AG04449 (cell line): ENCODE results near the gene QPCT.
"Not testable (repeated sequence)": the region's sequence is repeated elsewhere in the genome, so short reads cannot be mapped to it uniquely, and the experiment has no call there.

Experiments used
- CTCF ChIA-PET: fragments of 350-600 bp; formaldehyde crosslinking; extraction: SDS; loops from one replicate; lab custom pipeline; 2021; ENCODE audit warnings: antibody characterized with exemption; lab: Yijun Ruan, JAX
- POLR2A ChIA-PET: fragments of 400-600, 350-600 bp; formaldehyde crosslinking; extraction: SDS; loops from one replicate; lab custom pipeline; 2020; ENCODE audit warnings: antibody characterized with exemption, inconsistent platforms; lab: Yijun Ruan, JAX
- DNase-seq: peaks from one replicate; pipeline ENCODE4 v3.0.0-alpha.2; 2010; ENCODE audit warnings: low read depth, low spot score
- H3K4me3 ChIP-seq: 2 replicates; pipeline ENCODE4 v1.5.1; 2011; ENCODE audit warnings: low read depth, mild to moderate bottlenecking, control low read depth, low read length
- TF ChIP-seq, protein P1 (sequence below): IDR thresholded peaks from one replicate; pipeline ENCODE4 v1.5.1; 2011; ENCODE audit warnings: mild to moderate bottlenecking, moderate library complexity, low read length, control low read depth, inconsistent platforms; ENCODE audit not compliant: insufficient read depth; ENCODE audit errors: missing control alignments

Gene QPCT

DNA sequence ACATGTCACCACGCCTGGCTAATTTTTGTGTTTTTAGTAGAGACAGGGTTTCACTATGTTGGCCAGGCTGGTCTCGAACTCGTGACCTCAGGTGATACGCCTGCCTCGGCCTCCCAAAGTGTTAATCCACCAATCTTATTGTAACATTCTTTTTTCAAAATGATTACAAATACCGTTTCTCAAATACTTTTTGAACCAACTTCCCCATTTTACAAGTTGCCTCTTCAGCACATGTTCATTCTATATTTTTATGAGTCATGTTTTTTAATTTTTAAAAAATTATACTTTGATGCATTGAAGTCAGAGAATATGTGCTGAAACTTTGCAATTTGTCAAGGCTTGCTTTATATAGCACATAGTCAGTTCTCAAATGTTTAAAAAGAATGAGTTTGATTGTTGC is 58.2 kb downstream of the QPCT start:
- ChIA-PET CTCF (interaction anchor here (3.3 to 13.6 kb wide), 2 partner anchors 13 to 481 kb away, joined by 20 to 400 read pairs; no protein-coding TSS in a partner anchor), POLR2A (no interaction called here)
- DNase-seq, result no peak
- H3K4me3 ChIP-seq, result no peak overlapping the region
- TF ChIP-seq, protein P1, sequence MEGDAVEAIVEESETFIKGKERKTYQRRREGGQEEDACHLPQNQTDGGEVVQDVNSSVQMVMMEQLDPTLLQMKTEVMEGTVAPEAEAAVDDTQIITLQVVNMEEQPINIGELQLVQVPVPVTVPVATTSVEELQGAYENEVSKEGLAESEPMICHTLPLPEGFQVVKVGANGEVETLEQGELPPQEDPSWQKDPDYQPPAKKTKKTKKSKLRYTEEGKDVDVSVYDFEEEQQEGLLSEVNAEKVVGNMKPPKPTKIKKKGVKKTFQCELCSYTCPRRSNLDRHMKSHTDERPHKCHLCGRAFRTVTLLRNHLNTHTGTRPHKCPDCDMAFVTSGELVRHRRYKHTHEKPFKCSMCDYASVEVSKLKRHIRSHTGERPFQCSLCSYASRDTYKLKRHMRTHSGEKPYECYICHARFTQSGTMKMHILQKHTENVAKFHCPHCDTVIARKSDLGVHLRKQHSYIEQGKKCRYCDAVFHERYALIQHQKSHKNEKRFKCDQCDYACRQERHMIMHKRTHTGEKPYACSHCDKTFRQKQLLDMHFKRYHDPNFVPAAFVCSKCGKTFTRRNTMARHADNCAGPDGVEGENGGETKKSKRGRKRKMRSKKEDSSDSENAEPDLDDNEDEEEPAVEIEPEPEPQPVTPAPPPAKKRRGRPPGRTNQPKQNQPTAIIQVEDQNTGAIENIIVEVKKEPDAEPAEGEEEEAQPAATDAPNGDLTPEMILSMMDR, result no peak

DNA sequence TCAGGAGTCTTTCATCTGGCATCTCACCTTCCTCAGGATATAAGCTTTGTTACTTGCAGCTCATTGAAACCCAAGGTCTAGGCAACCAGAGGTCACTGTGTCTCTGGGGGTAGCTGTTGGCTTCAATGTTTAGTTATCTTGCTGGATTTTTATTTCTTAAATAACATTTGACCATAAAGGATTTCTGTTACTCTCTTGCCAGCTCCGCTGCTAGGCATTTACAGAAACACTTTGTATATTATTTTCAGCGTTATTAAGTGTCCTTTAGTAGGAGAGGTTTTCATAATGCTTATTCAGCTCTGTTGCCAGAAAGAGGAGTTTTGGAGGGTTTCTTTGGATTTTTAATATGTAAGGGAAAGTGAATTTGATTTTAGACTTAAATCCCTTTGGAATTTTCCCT is 61.4 kb downstream of the QPCT start:
- POLR2A ChIA-PET, result no interaction called here
- DNase-seq, result no peak
- TF ChIP-seq, protein P1, result no peak
- CTCF ChIA-PET, result interaction anchor here (1.2 to 13.6 kb wide), 4 partner anchors 9 to 478 kb away, joined by 3 to 400 read pairs (median 26); no protein-coding TSS in a partner anchor
- no peak overlapping the region for H3K4me3 ChIP-seq

DNA sequence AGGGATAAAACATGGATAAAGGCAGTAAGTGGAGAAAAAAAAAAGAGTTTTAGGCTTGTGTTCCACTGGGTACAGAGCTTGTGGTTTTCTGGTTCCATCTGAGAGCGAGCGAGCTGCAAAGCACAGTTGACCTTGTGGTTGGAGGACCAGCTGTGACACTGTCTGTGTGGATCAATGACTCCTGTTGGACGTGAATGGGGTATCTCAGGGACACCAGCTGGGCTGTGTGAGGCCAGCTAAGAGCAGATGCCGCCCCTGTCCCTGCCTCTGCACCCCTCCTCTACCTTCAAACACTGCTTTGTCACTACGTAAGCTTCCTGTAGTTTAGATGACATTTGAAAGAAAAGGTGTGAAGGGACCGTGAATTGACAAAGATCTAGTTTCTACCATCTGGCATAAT is 67.8 kb downstream of the QPCT start:
- TF ChIP-seq, protein P1, result no peak

DNA sequence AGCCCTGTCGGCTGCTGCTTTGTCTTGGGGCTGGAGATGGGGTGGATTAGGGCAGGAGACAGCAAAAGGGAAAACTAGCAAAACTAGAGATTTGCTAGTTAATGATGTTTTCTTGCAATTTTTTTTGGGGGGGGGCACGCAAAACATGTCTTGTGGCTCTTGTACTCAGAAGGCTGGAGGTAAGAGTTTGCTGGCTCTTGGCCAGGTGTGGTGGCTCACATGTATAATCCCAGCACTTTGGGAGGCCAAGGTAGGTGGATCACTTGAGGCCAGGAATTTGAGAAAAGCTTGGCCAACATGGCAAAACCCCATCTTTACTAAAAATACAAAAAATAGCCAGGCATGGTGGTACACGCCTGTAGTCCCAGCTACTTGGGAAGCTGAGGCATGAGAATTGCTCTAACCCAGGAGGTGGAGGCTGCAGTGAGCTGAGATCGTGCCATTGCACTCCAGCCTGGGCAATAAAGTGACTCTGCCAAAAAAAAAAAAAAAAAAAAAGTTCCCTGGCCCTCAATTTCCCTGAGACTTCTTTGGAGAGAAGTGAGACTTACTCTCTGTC is 69.6 kb downstream of the QPCT start:
- CTCF ChIA-PET, result interaction anchor here (0.7 to 12.1 kb wide), 45 partner anchors 10 to 481 kb away, joined by 3 to 177 read pairs (median 9); partner anchors contain the start of gene CDC42EP3
- not testable (repeated sequence) for DNase-seq, H3K4me3 ChIP-seq
- POLR2A ChIA-PET, result interaction anchor here (0.7 to 1.5 kb wide), 5 partner anchors 46 to 419 kb away, joined by 3 to 5 read pairs (median 4); no protein-coding TSS in a partner anchor

More for the DNA sequence above, 67.8 kb downstream of the QPCT start:
- CTCF ChIA-PET, result interaction anchor here (0.7 to 12.1 kb wide), 8 partner anchors 14 to 477 kb away, joined by 3 to 158 read pairs (median 20); no protein-coding TSS in a partner anchor
- POLR2A ChIA-PET, result interaction anchor here (0.8 kb wide), 1 partner anchor 254 kb away, joined by 3 read pairs; no protein-coding TSS in a partner anchor
- no peak overlapping the region for H3K4me3 ChIP-seq
- DNase-seq, result no peak

DNA sequence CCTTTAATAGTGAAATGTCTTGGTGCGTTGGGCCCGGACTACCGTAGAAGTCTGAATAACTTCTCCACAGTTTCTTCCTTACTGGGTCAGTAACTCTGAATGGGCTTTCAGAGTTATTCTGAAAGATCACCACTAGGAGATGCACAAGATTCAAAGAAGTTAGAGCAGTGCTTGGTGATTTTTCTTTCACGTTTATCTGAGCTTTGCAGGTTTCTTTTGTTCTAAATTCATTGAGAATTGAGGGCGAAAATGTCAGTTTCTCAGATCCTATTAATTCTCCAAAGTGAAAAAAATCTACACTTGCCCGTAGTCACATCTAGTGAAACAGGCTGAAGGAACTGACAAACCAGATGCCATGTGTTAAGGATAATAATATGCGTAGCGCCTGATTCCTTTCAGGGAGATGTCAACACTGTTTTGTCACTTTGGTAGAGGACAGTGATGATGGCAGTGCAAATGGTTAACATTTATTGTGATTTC is 70.1 kb downstream of the QPCT start:
- no peak overlapping the region for H3K4me3 ChIP-seq
- CTCF ChIA-PET, result interaction anchor here (0.7 to 12.1 kb wide), 56 partner anchors 9 to 860 kb away, joined by 3 to 177 read pairs (median 6); partner anchors contain the start of gene CDC42EP3
- POLR2A ChIA-PET, result interaction anchor here (0.7 to 1.5 kb wide), 5 partner anchors 45 to 419 kb away, joined by 3 to 5 read pairs (median 4); no protein-coding TSS in a partner anchor
- no peak for DNase-seq
- TF ChIP-seq, protein P1, result peak; percentile 75

DNA sequence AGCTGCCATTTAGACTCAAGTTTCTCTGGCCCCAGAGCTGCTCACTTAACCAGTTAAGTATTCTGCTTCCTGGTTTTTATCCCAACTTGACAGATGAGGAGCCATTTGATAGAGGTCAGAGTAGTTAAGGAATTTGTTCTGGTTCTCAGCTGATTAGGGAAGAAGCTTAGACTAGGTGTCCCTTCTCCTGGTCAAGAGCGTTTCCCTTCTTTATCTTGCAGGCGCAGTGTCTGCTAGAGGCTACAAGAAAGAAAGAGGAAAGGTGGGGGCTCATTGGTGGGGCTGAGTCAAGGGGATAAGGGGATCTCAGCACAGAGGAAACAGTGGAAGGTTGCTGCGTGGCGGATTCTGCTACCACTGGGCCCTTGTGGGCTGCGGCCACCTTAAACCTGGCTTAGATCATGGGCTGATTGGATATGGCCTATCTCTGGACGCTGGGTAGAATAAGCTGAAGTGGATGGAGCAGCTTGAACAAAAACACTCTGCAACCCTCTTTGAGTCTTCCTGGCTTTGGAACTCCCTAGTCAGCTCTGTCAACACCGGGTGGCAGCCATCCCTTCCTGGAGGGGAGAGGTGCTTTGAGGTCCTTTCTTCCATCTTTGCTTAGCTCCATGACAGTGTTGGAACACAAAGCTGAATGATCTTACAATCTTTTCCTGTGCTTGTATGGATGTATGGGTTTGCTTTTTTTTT is 70.8 kb downstream of the QPCT start:
- no peak overlapping the region for H3K4me3 ChIP-seq
- ChIA-PET CTCF (interaction anchor here (0.6 to 12.1 kb wide), 65 partner anchors 8 to 859 kb away, joined by 3 to 177 read pairs (median 6); partner anchors contain the start of gene CDC42EP3), POLR2A (interaction anchor here (0.9 to 1.5 kb wide), 4 partner anchors 218 to 418 kb away, joined by 3 to 5 read pairs (median 4); no protein-coding TSS in a partner anchor)
- DNase-seq, result no peak
- TF ChIP-seq, protein P1, result peak; percentile 35
